Osteocyte (in vitro differentiated cells): ENCODE results near the gene CCDC201. TPM values are rescaled to one million over a fixed set of nuclear protein-coding genes. Genes with fewer than 3 reads are reported as not detected.

Experiments used
- DNase-seq: peaks from one replicate; pipeline ENCODE4 v3.0.0; 2021; ENCODE audit warnings: mixed read lengths; ENCODE audit not compliant: unreplicated experiment; ENCODE audit errors: extremely low spot score
- H3K27ac Mint-ChIP-seq: one replicate; pipeline ENCODE4 v1.8.0; 2021; ENCODE audit warnings: mild to moderate bottlenecking, mixed read lengths; ENCODE audit not compliant: unreplicated experiment
- H3K27me3 Mint-ChIP-seq: one replicate; pipeline ENCODE4 v1.8.0; 2021; ENCODE audit warnings: mixed read lengths; ENCODE audit not compliant: unreplicated experiment
- H3K36me3 Mint-ChIP-seq: one replicate; pipeline ENCODE4 v1.8.0; 2021; ENCODE audit warnings: mixed read lengths; ENCODE audit not compliant: unreplicated experiment
- H3K4me1 Mint-ChIP-seq: one replicate; pipeline ENCODE4 v1.8.0; 2021; ENCODE audit warnings: mixed read lengths; ENCODE audit not compliant: unreplicated experiment
- H3K4me3 Mint-ChIP-seq: one replicate; pipeline ENCODE4 v1.8.0; 2021; ENCODE audit warnings: mild to moderate bottlenecking, moderate library complexity, mixed read lengths; ENCODE audit not compliant: unreplicated experiment
- H3K9me3 Mint-ChIP-seq: one replicate; pipeline ENCODE4 v1.8.0; 2021; ENCODE audit warnings: mixed read lengths; ENCODE audit not compliant: unreplicated experiment
- total RNA-seq: library from RNA; stranded (reverse); gene quantifications from 2 replicates; pipeline ENCODE4 v1.2.1, GENCODE V29; 2021
- TF ChIP-seq, protein P1 (sequence below): fragments of 200-600 bp; sonication (generic); IDR thresholded peaks from 2 replicates; pipeline ENCODE4 v1.5.0; 2021; ENCODE audit warnings: antibody characterized with exemption, mild to moderate bottlenecking, moderate library complexity

Gene CCDC201
- total RNA-seq, 1 donor from 2014 or later: not detected

DNA sequence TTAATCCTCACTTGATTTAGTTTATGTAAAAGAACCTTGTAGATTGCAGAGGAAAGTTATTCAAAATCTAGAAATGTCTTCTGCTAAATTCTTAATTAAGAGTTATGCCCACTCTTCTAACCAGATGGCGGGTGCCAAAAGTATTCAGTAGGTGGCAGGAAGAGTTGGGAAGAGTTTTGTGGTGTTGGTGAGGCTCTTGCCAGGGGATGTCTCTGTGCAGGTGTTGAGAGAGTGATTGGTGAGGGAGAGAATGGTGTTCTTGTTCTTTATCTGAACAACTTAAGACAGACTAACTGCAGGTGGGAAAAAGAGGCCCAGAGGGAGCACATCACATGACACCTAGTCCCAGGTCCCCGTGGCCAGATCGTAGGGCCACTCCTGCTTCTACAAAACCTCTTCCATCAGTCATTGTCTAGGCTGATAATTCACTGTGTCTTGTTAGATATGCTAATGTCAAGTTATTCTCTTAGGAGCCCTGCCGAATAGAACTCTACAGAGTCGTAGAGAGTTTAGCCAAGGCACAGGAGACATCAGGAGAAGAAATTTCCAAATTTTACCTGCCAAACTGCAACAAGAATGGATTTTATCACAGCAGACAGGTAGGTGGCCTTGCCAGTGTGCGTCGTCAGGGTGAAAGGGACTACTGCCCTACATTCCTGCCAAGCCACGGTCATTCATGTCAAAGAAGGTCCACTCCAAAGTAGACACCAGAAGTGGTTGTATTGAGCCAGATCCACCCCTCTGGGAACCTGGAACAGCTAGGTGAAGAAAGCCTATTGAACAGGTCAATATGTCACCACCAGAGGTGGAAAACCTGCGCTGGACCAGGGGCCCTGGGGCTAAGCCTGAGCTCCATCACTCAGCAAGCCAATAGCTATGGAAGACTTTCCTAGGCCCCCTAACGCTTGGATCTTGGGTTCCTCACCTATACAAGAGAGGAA lies 18.9 kb upstream of the CCDC201 start:
- no peak overlapping the region for H3K27ac Mint-ChIP-seq
- TF ChIP-seq, protein P1, sequence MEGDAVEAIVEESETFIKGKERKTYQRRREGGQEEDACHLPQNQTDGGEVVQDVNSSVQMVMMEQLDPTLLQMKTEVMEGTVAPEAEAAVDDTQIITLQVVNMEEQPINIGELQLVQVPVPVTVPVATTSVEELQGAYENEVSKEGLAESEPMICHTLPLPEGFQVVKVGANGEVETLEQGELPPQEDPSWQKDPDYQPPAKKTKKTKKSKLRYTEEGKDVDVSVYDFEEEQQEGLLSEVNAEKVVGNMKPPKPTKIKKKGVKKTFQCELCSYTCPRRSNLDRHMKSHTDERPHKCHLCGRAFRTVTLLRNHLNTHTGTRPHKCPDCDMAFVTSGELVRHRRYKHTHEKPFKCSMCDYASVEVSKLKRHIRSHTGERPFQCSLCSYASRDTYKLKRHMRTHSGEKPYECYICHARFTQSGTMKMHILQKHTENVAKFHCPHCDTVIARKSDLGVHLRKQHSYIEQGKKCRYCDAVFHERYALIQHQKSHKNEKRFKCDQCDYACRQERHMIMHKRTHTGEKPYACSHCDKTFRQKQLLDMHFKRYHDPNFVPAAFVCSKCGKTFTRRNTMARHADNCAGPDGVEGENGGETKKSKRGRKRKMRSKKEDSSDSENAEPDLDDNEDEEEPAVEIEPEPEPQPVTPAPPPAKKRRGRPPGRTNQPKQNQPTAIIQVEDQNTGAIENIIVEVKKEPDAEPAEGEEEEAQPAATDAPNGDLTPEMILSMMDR: no peak
- DNase-seq: no peak
- H3K36me3 Mint-ChIP-seq: no peaks in the 10 kb centered on the region
- H3K9me3 Mint-ChIP-seq: no peaks in the 10 kb centered on the region
- no peaks in the 10 kb centered on the region for H3K27me3 Mint-ChIP-seq
- no peak overlapping the region for H3K4me3 Mint-ChIP-seq
- H3K4me1 Mint-ChIP-seq: peaks cover 36% of the 10 kb centered on the region

DNA sequence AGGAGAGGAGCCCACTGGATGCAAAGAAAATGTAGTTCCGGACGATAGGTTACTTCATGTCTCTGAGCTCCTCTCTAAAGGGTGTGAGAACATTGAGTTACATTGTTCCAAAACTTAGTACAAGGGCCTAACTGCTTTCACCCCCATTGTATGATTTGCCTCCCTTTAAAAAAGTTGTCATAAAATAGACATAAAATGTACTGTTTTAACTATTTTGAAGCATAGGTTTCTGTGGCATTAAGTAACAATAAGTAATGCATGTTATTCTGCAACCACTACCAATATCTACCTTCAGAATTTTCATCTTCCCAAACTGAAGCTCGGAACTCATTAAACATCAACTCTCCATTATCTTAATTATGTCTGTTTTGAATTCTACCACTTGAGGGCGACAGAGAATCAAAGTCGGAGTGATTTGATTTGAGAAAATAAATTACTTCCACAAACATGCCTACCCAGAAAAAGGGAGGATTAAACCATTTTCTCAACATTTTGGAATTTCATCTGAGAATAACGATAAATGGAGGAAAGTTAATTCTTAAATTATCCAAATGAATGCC lies 18.1 kb upstream of the CCDC201 start:
- no peak for DNase-seq
- H3K9me3 Mint-ChIP-seq: no peaks in the 10 kb centered on the region
- H3K4me3 Mint-ChIP-seq: no peak overlapping the region
- H3K36me3 Mint-ChIP-seq: no peaks in the 10 kb centered on the region
- peaks cover 42% of the 10 kb centered on the region for H3K4me1 Mint-ChIP-seq
- TF ChIP-seq, protein P1: peak; percentile 72
- no peak overlapping the region for H3K27ac Mint-ChIP-seq
- H3K27me3 Mint-ChIP-seq: no peaks in the 10 kb centered on the region

DNA sequence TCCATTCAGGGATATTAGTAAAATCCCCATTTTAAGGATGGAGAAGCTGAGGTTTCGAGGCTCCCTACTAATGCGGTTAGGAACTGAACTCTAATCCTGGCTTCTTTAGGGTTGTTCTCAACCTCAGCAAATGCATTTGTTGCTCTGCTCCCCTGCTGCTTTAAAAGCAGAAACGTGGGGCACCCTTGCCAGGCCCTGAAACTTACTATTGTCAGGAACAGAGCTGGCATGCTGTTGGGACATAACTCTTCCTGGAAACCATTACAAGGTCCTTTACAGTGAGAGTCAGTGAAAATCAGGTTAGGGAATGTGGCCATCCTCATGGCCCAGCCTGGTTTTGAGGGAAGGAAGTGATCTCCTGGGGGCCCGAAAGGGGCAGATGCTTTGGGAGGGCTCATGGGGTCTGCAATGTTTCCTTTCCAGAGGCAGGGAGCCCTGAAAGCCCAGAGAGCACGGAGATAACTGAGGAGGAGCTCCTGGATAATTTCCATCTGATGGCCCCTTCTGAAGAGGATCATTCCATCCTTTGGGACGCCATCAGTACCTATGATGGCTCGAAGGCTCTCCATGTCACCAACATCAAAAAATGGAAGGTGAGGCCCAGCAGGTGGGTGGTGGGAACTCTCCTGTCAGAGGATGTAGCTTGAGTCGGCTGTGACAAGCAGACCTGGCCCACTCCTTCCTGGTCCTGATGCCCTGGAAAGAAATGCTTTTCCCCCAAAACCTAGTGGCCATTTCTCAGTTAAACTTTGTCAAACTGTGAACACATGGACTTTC lies 17.4 kb upstream of the CCDC201 start:
- DNase-seq: no peak
- Mint-ChIP-seq H3K4me1 (peaks cover 49% of the 10 kb centered on the region), H3K27me3 (no peaks in the 10 kb centered on the region), H3K4me3 (no peak overlapping the region), H3K27ac (no peak overlapping the region), H3K36me3 (no peaks in the 10 kb centered on the region), H3K9me3 (no peaks in the 10 kb centered on the region)
- TF ChIP-seq, protein P1: no peak

DNA sequence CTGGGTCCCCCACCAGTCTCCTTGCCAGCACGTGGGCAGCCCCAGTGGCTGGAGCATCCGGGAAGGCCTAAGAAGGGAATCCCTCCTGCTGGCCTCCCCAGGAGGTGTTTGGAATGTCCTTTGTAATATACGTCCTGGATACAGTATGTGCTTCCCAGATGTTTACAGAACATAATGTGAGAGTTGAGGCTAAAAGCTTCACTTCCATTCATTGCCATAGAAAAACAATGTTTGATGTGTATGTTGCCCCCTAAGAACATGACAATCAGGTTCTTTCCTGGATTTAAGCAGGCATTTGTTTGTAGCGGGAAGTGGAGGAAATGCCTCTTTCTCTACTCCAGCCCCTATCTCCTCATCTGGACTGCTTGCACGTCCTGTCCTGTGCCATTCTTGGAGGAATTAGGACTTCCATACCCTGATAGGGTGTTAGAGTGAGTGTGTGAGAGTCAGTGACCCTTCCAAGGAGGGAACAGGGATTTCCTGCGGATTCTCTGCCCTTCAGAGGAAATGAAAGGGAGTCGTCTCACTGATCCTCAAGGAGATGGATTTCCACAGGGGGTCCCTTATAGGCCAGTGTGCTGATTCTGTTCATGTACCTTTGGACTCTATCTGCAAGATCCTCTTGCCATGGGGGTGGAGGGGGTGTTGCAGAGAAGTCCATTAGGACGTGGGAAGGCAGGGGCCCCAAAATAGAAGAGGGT lies 16.6 kb upstream of the CCDC201 start:
- Mint-ChIP-seq H3K27ac (peak overlapping the region; percentile 53), H3K9me3 (no peaks in the 10 kb centered on the region), H3K4me1 (peaks cover 57% of the 10 kb centered on the region), H3K27me3 (no peaks in the 10 kb centered on the region), H3K36me3 (no peaks in the 10 kb centered on the region), H3K4me3 (peak overlapping the region; percentile 59)
- TF ChIP-seq, protein P1: no peak
- DNase-seq: no peak
